Hepatocyte (in vitro differentiated cells): Measurements from ENCODE around the gene MMD.

Source experiments
- EZH2 ChIP-seq: fragments of 200-600 bp; sonication (generic); IDR thresholded peaks from 2 replicates; pipeline ENCODE4 v1.6.1; 2016; ENCODE audit warnings: antibody characterized with exemption, mild to moderate bottlenecking, borderline replicate concordance
- EZH2phosphoT487 ChIP-seq: fragments of 200-600 bp; sonication (generic); IDR thresholded peaks from one replicate; pipeline ENCODE4 v1.6.1; 2018; ENCODE audit warnings: antibody characterized with exemption, mild to moderate bottlenecking, low read depth, moderate library complexity; ENCODE audit not compliant: unreplicated experiment, severe bottlenecking
- TF ChIP-seq, protein P1 (sequence below): fragments of 200-600 bp; sonication (generic); IDR thresholded peaks from 2 replicates; pipeline ENCODE4 v1.5.1; 2016; ENCODE audit warnings: antibody characterized with exemption, mild to moderate bottlenecking; ENCODE audit not compliant: poor library complexity

DNA sequence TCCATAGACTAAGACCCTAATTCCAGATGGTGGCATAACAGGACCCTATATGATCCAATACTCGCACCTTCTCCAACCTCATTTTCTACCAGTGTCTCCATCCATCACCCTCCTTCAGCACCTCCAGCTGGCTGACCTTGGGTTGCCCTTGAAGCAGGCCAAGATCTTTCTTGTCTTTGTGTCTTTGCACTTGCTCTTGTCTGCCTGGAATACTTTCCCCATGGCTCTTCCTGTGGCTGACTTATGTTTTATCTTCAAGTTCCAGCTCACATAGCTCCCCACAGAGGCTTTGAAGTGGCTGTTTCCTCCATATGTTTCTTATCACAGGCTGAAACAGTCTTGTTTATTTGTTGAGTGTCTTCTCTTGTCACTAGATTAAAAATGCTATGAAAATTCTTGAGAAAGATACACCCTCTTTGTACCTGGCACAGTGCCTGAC, 29.6 kb upstream of the MMD start:
- TF ChIP-seq, protein P1, sequence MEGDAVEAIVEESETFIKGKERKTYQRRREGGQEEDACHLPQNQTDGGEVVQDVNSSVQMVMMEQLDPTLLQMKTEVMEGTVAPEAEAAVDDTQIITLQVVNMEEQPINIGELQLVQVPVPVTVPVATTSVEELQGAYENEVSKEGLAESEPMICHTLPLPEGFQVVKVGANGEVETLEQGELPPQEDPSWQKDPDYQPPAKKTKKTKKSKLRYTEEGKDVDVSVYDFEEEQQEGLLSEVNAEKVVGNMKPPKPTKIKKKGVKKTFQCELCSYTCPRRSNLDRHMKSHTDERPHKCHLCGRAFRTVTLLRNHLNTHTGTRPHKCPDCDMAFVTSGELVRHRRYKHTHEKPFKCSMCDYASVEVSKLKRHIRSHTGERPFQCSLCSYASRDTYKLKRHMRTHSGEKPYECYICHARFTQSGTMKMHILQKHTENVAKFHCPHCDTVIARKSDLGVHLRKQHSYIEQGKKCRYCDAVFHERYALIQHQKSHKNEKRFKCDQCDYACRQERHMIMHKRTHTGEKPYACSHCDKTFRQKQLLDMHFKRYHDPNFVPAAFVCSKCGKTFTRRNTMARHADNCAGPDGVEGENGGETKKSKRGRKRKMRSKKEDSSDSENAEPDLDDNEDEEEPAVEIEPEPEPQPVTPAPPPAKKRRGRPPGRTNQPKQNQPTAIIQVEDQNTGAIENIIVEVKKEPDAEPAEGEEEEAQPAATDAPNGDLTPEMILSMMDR: no peak
- no peak for TF ChIP-seq EZH2
- TF ChIP-seq EZH2phosphoT487: no peak
